SK-N-MC (cell line): ENCODE results near the gene ANKDD1B.

Experiments used
- EZH2 ChIP-seq: fragments of 200-600 bp; sonication (generic); IDR thresholded peaks from one replicate; pipeline ENCODE4 v1.6.1; 2017; ENCODE audit warnings: antibody characterized with exemption
- FOXP2 ChIP-seq: optimal IDR thresholded peaks from 2 replicates; pipeline ENCODE3; 2011; ENCODE audit warnings: mild to moderate bottlenecking, moderate library complexity; ENCODE audit not compliant: insufficient read depth; ENCODE audit errors: extremely low read length, control extremely low read depth
- POLR2AphosphoS5 ChIP-seq: IDR thresholded peaks from 2 replicates; pipeline ENCODE4 v1.6.1; 2012; ENCODE audit warnings: mild to moderate bottlenecking, low read depth, low read length, borderline replicate concordance

DNA sequence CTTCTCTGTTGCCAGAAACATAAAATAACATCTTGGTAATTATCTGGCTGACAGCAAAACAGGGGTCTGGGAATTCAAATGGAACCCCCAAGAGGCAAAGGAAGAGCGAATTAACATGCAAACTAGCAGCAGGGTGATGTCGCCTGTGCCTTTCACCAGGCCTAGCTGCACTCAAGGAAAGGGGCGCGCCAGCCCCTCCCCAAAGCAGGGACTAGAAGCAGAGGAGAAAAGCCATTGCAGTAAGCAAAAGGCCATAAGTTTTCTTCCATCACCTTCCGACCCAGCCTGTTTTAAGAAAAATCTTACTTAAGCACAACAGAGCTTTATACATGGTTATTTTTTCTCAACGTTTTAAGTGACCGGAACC, 105.4 kb downstream of the ANKDD1B start:
- TF ChIP-seq POLR2AphosphoS5 (no peak), EZH2 (no peak), FOXP2 (no peak)
